K562 (cell line): ENCODE results near the gene PLCE1. TPM values are rescaled to one million over a fixed set of nuclear protein-coding genes. Genes with fewer than 3 reads are reported as not detected.

Experiments
- ATAC-seq: fragments of 200-7000 bp; cut with Tn5 transposase; 3 replicates; pipeline ENCODE4 v1.9.1; 2020; ENCODE audit warnings: moderate library complexity
- BruUV-seq: library from RNA; stranded (reverse); fragments of 400-500 nt; replicated peaks from 2 replicates; lab custom pipeline; 2021; lab: Mats Ljungman, UMichigan
- CTCF ChIA-PET: fragments of 300-600 bp; formaldehyde crosslinking; extraction: SDS; loops from one replicate; lab custom pipeline; 2021; ENCODE audit warnings: low intra/inter-chr PET ratio; lab: Yijun Ruan, JAX
- POLR2A ChIA-PET: fragments of 300-600, 350-650 bp; sonication (Branson Sonifier 250); formaldehyde crosslinking; extraction: SDS; loops from one replicate; lab custom pipeline; 2021; ENCODE audit warnings: antibody characterized with exemption, inconsistent platforms; lab: Yijun Ruan, JAX
- DNase-seq, 4 experiments: peaks; one replicate each; pipeline versions ENCODE4 v3.0.0 to v3.0.0-alpha.2; 2011 to 2018; ENCODE audit warnings: low spot score in 3 of 4, mixed read lengths in 3 of 4; ENCODE audit errors: extremely low read depth in 1 of 4
- FAIRE-seq: peaks from 2 replicates; lab custom pipeline; 2011; peaks lifted over from hg19 to GRCh38; lab: Jason Lieb, UNC
- H2AFZ ChIP-seq: 2 replicates; pipeline ENCODE4 v1.6.0; 2011; ENCODE audit warnings: low read depth, low read length, control low read depth, inconsistent platforms
- H3K27ac ChIP-seq: fragments of 200-600 bp; 3 replicates; pipeline ENCODE4 v1.8.0; 2011; ENCODE audit warnings: low read depth, mild to moderate bottlenecking, control low read depth, inconsistent platforms, low read length, moderate library complexity, mixed read lengths; ENCODE audit errors: extremely low read depth
- H3K27me3 ChIP-seq, 2 experiments: fragments of 300-600 bp in 1 of 2; 2 replicates in 1 of 2; 3 replicates in 1 of 2; pipeline versions ENCODE4 v1.6.0 to v1.8.0; 2011; ENCODE audit warnings: inconsistent platforms in 2 of 2, low read length in 2 of 2, mild to moderate bottlenecking in 1 of 2, mixed read lengths in 1 of 2, moderate library complexity in 1 of 2; ENCODE audit not compliant: control insufficient read depth in 2 of 2, insufficient read depth in 2 of 2
- H3K36me3 ChIP-seq: fragments of 300-600 bp; 3 replicates; pipeline ENCODE4 v1.8.0; 2011; ENCODE audit warnings: mild to moderate bottlenecking, low read length, inconsistent platforms; ENCODE audit not compliant: control insufficient read depth, insufficient read depth
- H3K4me1 ChIP-seq, 2 experiments: fragments of 200-600 bp in 1 of 2; replicated peaks in 1 of 2; 2 replicates in 1 of 2; 3 replicates in 1 of 2; pipeline versions ENCODE4 v1.5.1 to v1.8.0; 2011; ENCODE audit warnings: inconsistent platforms in 2 of 2, low read length in 2 of 2, mild to moderate bottlenecking in 1 of 2, mixed read lengths in 1 of 2, moderate library complexity in 1 of 2; ENCODE audit not compliant: control insufficient read depth in 2 of 2, insufficient read depth in 2 of 2
- H3K4me2 ChIP-seq: 2 replicates; pipeline ENCODE4 v1.6.1; 2011; ENCODE audit warnings: low read length, control low read depth, inconsistent platforms, mixed read lengths; ENCODE audit not compliant: insufficient read depth
- H3K4me3 ChIP-seq: fragments of 200-600 bp; sonication (generic), shearing (Covaris generic); 2 replicates; pipeline ENCODE4 v1.5.1; 2016; ENCODE audit warnings: control low read depth, inconsistent platforms
- H3K79me2 ChIP-seq: fragments of 200-600 bp; 3 replicates; pipeline ENCODE4 v1.8.0; 2011; ENCODE audit warnings: low read length, inconsistent platforms; ENCODE audit not compliant: control insufficient read depth, insufficient read depth
- H3K9ac ChIP-seq, 2 experiments: 2 replicates each; pipeline versions ENCODE4 v1.6.0 to v1.6.1; 2011; ENCODE audit warnings: low read depth in 2 of 2, low read length in 2 of 2, control low read depth in 1 of 2, inconsistent platforms in 1 of 2, mild to moderate bottlenecking in 1 of 2, mixed read lengths in 1 of 2; ENCODE audit not compliant: insufficient read depth in 1 of 2
- H3K9me1 ChIP-seq: one replicate; pipeline ENCODE4 v1.6.0; 2011; ENCODE audit warnings: inconsistent platforms, mild to moderate bottlenecking, low read length, moderate library complexity; ENCODE audit not compliant: control insufficient read depth, insufficient read depth
- H3K9me3 ChIP-seq: replicated peaks from 2 replicates; pipeline ENCODE4 v1.5.1; 2011; ENCODE audit warnings: low read depth, low read length, inconsistent platforms; ENCODE audit not compliant: control insufficient read depth, insufficient read depth
- H4K20me1 ChIP-seq: replicated peaks from 2 replicates; pipeline ENCODE4 v1.6.1; 2011; ENCODE audit warnings: low read length, inconsistent platforms, mixed read lengths; ENCODE audit not compliant: control insufficient read depth, insufficient read depth
- ETV5 ChIP-seq: sonication (generic); formaldehyde crosslinking; IDR thresholded peaks from 2 replicates; pipeline ENCODE4 v1.4.0; 2020; ENCODE audit warnings: low read depth, mild to moderate bottlenecking, missing genetic modification reagents
- NFATC3 ChIP-seq: fragments of 450-650 bp; IDR thresholded peaks from 2 replicates; pipeline ENCODE4 v1.6.1; 2017; ENCODE audit warnings: mild to moderate bottlenecking
- PHB ChIP-seq: fragments of 250-450 bp; sonication (Bioruptor Pico); IDR thresholded peaks from 2 replicates; pipeline ENCODE4 v1.5.0; 2021
- RBM25 ChIP-seq: fragments of 200-400 bp; formaldehyde crosslinking; IDR thresholded peaks from 2 replicates; pipeline ENCODE4 v1.6.1; 2018; ENCODE audit warnings: low read length, low read depth, moderate library complexity; ENCODE audit not compliant: severe bottlenecking
- RBM39 ChIP-seq: fragments of 200-400 bp; formaldehyde crosslinking; optimal IDR thresholded peaks from 2 replicates; pipeline ENCODE3; 2018; ENCODE audit warnings: low read depth, low read length
- SMARCC2 ChIP-seq: fragments of 450-650 bp; IDR thresholded peaks from 2 replicates; pipeline ENCODE4 v1.6.1; 2017; ENCODE audit warnings: antibody characterized with exemption, moderate library complexity, mild to moderate bottlenecking, low read depth
- ZC3H4 ChIP-seq: sonication (generic); formaldehyde crosslinking; IDR thresholded peaks from 2 replicates; pipeline ENCODE4 v1.9.0; 2021; ENCODE audit warnings: missing genetic modification reagents, borderline replicate concordance
- WGBS: fragments of 100-300 bp; shearing (Covaris generic); methylation state at CpG from one replicate; pipeline ENCODE4 v1.1.6; 2016; ENCODE audit warnings: low coverage, mixed read lengths; ENCODE audit not compliant: insufficient coverage; ENCODE audit errors: missing lambda C conversion rate; 5-methylcytosine and 5-hydroxymethylcytosine counted together
- in situ Hi-C: fragments of 300-500 bp; cut with MboI; formaldehyde crosslinking; loops from 4 replicates; pipeline ENCODE4 v1.15.0; 2018; ENCODE audit warnings: inconsistent platforms, mixed read lengths
- intact Hi-C: fragments of 100-400 bp; cut with micrococcal nuclease; formaldehyde crosslinking; loops from 2 replicates; pipeline ENCODE4 v1.14.2; 2022
- polyA plus RNA-seq, 8 experiments: library from polyadenylated mRNA; depleted of rRNA in 4 of 8; stranded (reverse) in 5 of 8; unstranded in 3 of 8; fragments of >200 nt; fragmentation: Nextera tagmentation in 2 of 8; fragmentation: Illumina TruSeq in 1 of 8; extraction: Ambion mirVana in 2 of 8; extraction: Trizol in 1 of 8; gene quantifications; 2 replicates each; pipeline versions ENCODE4 v1.2.1 to v1.2.3, GENCODE V29; 2011 to 2014; ENCODE audit warnings: inconsistent platforms in 1 of 8, missing spikeins in 1 of 8
- total RNA-seq, 7 experiments: library from RNA; depleted of rRNA in 6 of 7; stranded (reverse); fragments of >200 nt in 6 of 7; fragmentation: Illumina TruSeq in 2 of 7; extraction: Trizol in 2 of 7; gene quantifications; 2 replicates each; pipeline versions ENCODE4 v1.2.1 to v1.2.3, GENCODE V29; 2011 to 2021; ENCODE audit warnings: low replicate concordance in 1 of 7
- TF ChIP-seq, protein P1 (sequence below): fragments of 250-450 bp; sonication (Bioruptor Pico); IDR thresholded peaks from 2 replicates; pipeline ENCODE4 v1.4.0; 2020; ENCODE audit warnings: mild to moderate bottlenecking

Gene PLCE1
- total and polyA plus RNA-seq, 9 of the 15 experiments (the other 6 are each of a cell fraction or from before 2014, with no cell fraction given): under 0.01 to 0.52 (median 0.13) TPM; not detected in 5

DNA sequence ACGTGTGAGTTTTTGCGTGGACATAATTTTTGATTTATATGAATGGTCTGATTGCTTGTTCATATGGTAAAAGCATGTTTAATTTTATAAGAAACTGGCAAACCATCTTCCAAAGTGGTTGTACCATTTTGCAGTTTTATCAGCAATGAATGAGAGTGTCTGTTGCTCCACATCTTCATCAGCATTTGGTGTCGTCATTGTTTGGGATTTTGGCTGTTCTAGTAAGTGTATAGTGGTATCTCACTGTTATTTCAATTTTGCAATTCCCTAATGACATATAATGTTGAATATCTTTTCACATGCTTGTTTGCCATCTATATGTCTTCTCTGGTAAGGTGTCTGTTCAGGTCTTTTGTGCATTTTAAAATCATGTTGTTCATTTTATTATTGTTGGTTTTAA lies 13.2 kb upstream of the PLCE1 start:
- DNase-seq (no peak), ATAC-seq (no peak), FAIRE-seq (no peak)
- no peaks in the 10 kb centered on the region for H3K9me3 ChIP-seq
- H3K36me3 ChIP-seq: no peaks in the 10 kb centered on the region
- H3K4me2 ChIP-seq: no peak overlapping the region
- H3K27me3 ChIP-seq: no peaks in the 10 kb centered on the region
- H3K9me1 ChIP-seq: no peaks in the 10 kb centered on the region
- H3K27ac ChIP-seq: no peak overlapping the region
- ChIA-PET CTCF (no interaction called here), POLR2A (no interaction called here)
- no TSS peak for BruUV-seq
- TF ChIP-seq, protein P1, sequence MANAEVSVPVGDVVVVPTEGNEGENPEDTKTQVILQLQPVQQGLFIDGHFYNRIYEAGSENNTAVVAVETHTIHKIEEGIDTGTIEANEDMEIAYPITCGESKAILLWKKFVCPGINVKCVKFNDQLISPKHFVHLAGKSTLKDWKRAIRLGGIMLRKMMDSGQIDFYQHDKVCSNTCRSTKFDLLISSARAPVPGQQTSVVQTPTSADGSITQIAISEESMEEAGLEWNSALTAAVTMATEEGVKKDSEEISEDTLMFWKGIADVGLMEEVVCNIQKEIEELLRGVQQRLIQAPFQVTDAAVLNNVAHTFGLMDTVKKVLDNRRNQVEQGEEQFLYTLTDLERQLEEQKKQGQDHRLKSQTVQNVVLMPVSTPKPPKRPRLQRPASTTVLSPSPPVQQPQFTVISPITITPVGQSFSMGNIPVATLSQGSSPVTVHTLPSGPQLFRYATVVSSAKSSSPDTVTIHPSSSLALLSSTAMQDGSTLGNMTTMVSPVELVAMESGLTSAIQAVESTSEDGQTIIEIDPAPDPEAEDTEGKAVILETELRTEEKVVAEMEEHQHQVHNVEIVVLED (CRISPR knock-in tag): no peak
- TF ChIP-seq RBM39 (no peak), SMARCC2 (no peak), ZC3H4 (CRISPR knock-in tag) (no peak), PHB (CRISPR knock-in tag) (no peak), ETV5 (CRISPR knock-in tag) (no peak), RBM25 (peak; percentile 65), NFATC3 (no peak)
- H4K20me1 ChIP-seq: no peaks in the 10 kb centered on the region
- H3K9ac ChIP-seq: no peak overlapping the region
- in situ Hi-C loops: no loop called here
- WGBS: 0% methylated on average over 3 of the region's 3 CpGs
- no peak overlapping the region for H2AFZ ChIP-seq
- H3K79me2 ChIP-seq: no peaks in the 10 kb centered on the region
- intact Hi-C loops: no loop called here
- H3K4me3 ChIP-seq: no peak overlapping the region
- no peaks in the 10 kb centered on the region for H3K4me1 ChIP-seq
